Stimulated activated CD4-positive, alpha-beta T cell treated with anti-CD3 and anti-CD28 coated beads, Interleukin-1b, Interleukin-23, amount 100 ng/mL, for 1 hour (primary cell): ENCODE results near the gene PPIP5K2.
"Not testable (repeated sequence)": the region's sequence is repeated elsewhere in the genome, so short reads cannot be mapped to it uniquely, and the experiment has no call there.

ENCODE experiments used
- DNase-seq, 2 donors: peaks; one replicate each; pipeline ENCODE4 v3.0.0-alpha.2; 2020; ENCODE audit warnings: low read depth in 2 of 2

Gene PPIP5K2

GRCh38 chr5:103122242-103122641 lies 2.1 kb downstream of the PPIP5K2 start:
- DNase-seq: no peak

DNA sequence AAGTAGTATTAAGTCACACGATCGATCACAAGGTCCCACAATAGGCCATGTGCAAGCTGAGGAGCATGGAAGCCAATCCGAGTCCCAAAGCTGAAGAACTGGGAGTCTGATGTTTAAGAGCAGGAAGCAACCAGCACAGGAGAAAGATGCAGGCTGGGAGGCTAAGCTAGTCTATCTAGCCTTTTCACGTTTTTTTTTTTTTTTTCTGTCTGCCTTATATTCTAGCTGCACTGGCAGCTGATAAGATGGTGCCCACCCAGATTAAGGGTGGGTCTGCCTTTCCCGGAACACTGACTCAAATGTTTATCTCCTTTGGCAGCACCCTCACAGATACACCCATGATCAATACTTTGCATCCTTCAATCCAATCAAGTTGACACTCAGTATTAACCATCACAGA lies 6.5 kb downstream of the PPIP5K2 start:
- no peak for DNase-seq

DNA sequence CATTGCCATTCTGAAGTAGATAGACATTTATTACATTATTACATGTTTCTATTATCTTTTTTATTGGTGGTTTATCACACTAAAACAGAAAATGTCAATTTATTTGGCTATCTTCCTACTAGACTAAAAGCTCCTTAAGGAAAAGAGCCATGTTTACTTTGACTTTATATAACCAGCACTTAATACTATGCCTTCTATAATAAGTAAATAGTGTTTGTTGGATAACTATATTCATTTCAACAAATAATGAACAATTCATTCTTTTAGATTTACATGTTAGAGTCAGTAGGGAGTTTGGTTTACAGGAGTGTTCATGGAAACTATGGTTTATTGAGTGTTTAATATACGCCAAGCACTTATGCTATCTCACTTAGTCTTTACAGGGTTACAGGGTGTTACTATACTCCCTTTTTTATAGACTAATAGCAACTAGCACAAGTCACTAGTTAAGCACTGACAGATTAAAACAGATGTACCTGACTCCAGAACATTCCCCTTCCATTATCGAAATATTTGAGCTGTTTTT lies 7.3 kb downstream of the PPIP5K2 start:
- DNase-seq: no peak

- no peak for DNase-seq
Observed at GRCh38 chr5:103128202-103128601, 8.1 kb downstream of the PPIP5K2 start.

DNA sequence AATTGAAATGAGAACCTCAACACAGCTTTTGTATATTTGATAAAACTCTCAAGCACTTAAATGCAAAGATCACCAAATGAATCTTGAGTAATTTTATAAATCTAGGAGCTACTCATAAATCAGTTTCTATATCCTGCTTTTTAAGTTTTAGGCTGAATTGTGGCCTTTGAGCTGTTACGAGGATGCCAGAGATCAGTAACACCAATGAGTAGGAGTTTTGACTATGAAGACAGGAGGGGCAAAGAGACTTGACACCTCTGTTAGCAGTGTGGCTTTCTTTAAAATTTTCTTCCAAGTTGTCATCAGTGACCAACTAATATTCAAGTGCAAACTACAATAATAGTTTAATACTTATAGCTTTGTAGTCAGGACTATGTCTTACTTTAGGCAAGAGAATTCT lies 12.6 kb downstream of the PPIP5K2 start:
- DNase-seq: no peak

GRCh38 chr5:103133231-103133630 lies 13.1 kb downstream of the PPIP5K2 start:
- DNase-seq: no peak

DNA sequence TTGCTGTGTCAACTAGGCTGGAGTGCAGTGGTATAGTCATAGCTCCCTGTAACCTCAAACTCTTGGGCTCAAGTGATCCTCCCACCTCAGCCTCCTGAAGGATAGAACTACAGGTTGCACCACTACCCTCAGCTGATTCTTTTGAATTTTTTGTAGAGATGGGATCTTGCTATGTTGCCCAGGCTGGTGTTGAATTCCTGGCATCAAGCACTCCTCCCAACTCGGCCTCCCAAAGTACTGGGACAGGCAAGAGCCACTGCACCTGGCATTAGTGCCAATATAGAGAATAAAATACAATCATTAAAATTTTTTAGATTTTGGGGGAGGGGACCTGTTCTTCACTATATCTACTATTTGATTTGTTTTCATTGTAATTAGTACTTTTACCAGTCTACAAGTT lies 15.4 kb downstream of the PPIP5K2 start:
- no peak for DNase-seq

DNA sequence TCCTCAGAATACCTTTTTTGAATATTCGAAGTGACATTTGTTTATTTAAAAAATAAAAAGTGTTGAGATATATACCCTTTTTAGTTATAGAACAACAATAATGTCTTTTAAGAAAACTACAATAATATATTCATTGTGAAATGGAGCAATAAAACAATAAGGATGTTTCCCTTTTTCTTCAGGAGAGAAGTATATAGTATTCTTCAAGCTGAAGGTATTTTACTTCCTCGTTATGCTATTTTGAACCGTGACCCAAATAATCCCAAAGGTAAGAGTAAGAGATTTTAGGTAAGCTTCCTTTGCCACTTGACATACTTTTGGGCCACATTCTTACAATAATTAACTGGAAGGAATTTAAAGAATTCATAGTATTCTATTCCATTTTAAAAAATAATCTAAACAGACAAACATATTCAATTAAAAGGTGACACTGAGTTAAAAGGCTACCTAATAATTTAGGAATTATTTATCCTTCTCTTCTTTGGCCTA lies 18.1 kb downstream of the PPIP5K2 start:
- no peak for DNase-seq

- peak; percentile 58 to 66 for DNase-seq
Observed at GRCh38 chr5:103139264-103139865, 19.3 kb downstream of the PPIP5K2 start.

DNA sequence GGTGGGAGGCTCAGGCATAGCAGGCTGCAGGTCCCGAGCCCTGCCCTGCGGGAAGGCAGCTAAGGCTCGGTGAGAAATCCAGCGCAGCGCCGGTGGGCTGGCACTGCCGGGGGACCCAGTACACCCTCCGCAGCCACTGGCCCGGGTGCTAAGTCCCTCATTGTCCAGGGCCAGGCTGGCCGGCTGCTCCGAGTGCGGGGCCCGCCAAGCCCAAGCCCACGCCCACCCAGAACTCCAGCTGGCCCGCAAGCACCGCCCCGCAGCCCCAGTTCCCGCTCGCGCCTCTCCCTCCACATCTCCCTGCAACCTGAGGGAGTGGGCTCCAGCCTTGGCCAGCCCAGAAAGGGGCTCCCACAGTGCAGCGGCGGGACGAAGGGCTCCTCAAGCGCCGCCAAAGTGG lies 22.0 kb downstream of the PPIP5K2 start:
- not testable (repeated sequence) for DNase-seq

DNA sequence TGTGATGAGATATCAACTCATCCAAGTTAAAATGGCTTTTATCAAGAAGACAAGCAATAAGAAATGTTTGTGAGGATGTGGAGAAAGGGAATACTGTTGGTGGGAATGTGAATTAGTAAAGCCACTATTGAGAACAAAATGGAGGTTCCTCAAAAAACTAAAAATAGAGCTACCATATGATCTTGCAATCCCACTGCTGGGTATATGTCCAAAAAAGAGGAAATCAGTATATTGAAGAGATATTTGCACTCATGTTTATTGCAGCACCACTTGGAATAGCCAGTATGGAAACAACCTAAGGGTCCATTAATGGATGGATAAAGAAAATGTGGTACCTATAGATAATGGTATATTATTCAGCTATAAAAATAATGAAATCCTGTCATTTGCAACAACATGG lies 25.1 kb downstream of the PPIP5K2 start:
- DNase-seq: no peak

DNA sequence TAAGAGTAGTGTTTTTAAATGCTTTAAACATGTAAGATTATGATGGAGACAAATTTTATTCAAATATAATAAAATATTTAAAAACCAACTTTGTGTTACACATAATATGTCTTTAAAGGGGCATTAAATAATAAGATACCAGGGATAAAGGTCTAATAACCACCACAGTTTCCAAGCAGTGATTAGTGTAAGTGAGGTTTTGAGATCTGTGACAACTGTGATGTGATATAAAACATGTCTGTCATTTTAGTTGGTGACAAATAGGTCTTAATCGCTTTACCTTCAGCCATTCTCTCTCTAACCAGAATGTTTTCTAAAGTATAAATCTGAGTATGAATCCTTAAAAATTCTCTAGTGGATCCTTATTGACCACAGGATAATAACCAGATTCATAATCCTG lies 28.1 kb downstream of the PPIP5K2 start:
- no peak for DNase-seq

DNA sequence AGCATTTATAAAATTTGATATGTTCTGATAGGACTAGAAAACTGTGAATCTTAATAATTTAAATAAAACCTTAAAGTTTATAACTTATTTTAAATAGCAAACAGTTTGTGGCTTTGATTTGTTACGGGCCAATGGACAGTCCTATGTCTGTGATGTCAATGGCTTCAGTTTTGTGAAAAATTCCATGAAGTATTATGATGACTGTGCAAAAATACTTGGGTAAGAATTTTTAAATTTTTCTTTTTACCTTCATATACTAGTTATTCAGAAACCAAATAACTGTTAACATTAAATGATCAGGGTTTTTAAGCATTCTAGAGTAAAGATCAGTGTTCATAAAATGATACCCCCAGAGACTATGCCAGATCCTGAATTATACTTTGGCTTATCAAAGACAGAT lies 31.1 kb downstream of the PPIP5K2 start:
- DNase-seq: no peak

GRCh38 chr5:103166706-103167105 lies 46.6 kb downstream of the PPIP5K2 start:
- no peak for DNase-seq

DNA sequence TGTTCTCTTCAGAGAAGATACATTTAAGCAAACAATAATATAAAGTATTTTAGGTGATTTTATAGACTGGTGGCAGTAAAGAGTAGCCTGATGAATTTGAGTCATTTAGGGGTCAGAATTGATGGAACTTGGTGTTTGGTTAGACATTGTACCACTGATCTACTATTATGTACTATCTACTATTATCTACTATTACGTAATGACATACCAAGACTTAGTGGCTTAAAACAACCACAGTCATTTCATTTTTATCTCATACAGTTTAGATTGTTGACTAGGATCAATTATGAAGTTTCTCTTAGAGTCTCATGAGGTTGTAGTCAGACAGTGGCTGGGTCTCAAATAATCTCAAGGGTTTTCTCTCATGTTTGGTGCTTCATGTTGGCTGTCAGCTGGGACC lies 54.0 kb downstream of the PPIP5K2 start:
- no peak for DNase-seq

DNA sequence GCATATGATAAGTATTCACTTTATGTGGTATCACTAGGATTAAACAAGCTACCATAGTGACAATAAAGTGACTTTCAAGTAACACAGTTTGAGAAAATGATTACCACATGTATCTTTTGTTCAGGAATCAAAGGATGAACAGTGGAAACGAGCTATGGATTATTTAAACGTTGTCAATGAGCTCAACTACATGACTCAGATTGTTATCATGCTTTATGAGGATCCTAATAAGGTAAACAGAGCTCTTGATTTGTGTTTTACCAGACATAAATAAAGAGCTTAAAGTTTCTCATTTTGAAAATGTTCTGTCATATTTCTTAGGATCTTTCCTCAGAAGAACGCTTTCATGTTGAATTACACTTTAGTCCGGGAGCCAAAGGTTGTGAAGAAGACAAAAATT lies 57.4 kb downstream of the PPIP5K2 start:
- no peak for DNase-seq

GRCh38 chr5:103178167-103178566 lies 58.1 kb downstream of the PPIP5K2 start:
- DNase-seq: no peak

- no peak for DNase-seq
Observed at GRCh38 chr5:103186152-103186551, 66.1 kb downstream of the PPIP5K2 start.

- no peak for DNase-seq
Observed at GRCh38 chr5:103188436-103188835, 68.3 kb downstream of the PPIP5K2 start.

DNA sequence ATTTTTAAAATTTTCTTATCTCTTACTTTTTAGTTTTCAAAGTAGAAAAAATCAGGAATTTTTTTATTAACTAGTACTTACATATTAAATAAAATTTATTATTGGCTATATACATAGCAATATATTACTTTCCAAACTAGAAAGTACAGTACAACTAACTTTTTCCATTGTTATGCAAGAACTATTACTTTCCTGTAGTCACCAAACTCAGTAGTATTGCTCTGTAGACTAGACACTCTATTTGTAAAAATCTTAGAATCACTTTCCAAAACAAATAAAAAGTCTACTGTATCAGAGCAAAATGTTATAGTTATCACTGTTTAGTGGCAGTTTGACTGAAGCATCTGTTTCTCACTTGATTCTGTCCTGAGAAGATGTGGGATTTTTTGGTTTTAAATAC lies 83.1 kb downstream of the PPIP5K2 start:
- no peak for DNase-seq

DNA sequence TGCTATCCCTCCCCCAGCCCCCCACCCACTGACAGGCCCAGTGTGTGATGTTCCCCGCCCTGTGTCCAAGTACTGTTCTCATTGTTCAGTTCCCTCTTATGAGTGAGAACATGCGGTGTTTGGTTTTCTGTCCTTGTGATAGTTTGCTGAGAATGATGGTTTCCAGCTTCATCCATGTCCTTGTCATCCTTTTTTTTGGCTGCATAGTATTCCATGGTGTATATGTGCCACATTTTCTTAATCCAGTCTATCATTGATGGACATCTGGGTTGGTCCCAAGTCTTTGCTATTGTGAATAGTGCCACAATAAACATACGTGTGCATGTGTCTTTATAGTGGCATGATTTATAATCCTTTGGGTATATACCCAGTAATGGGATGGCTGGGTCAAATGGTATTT lies 84.9 kb downstream of the PPIP5K2 start:
- DNase-seq: not testable (repeated sequence)

DNA sequence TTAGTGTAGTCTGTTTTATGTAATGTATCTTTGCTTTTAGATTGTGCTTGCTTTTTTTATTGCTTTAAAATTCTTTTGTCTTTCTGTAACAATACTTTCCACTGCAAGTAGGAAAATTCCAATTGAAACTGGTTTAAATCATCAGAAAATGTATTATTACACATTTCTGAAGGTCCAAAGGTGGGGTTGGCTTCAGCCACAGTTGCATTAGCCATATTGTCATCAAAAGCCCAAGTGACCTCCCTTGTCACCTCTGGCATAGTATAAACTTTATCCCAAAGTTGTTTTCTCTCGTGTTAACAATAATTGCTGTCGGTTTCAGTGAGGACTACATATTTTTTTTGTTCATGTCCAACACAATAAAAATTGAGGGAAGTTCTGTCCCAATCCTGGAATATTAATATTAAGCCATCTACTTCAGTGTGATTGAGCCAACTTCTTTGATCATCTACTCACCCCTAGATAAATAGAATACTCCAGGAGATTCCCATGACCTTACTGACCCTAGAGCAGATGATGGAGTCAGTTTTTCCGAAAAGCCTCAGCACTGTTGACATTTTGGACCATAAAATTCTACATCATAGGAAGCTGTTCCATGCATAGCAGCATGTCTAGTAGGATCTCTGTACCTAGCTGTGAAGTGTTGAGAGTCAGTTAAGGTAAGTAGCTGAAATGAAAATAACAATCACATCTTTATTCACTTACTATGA lies 86.0 kb downstream of the PPIP5K2 start:
- no peak for DNase-seq

- DNase-seq: no peak
Observed at GRCh38 chr5:103207011-103207410, 86.9 kb downstream of the PPIP5K2 start.
